Adrenal gland (tissue), 12 donors: ENCODE measurements around the gene CPXM2. TPM values are rescaled to one million over a fixed set of nuclear protein-coding genes. Genes with fewer than 3 reads are reported as not detected.

Experiments
- DNase-seq, 7 donors: peaks; one replicate each; pipeline ENCODE4 v3.0.0-alpha.2; 2019 to 2020
- H3K27ac ChIP-seq, 5 donors: fragments of 200-600 bp; sonication (generic) in 4 of 5; 1 replicate in 3 of 5; 2 replicates in 2 of 5; pipeline versions ENCODE4 v1.5.1 to v1.8.0; 2016 to 2020; ENCODE audit warnings: mild to moderate bottlenecking in 1 of 5
- H3K27me3 ChIP-seq: fragments of 200-600 bp; 2 replicates; pipeline ENCODE4 v1.8.0; 2021
- H3K36me3 ChIP-seq, 2 donors: fragments of 200-600 bp; replicated peaks in 1 of 2; 1 replicate in 1 of 2; 2 replicates in 1 of 2; pipeline versions ENCODE4 v1.5.1 to v1.8.0; 2018 to 2022
- H3K4me1 ChIP-seq, 2 donors: fragments of 200-600 bp; replicated peaks in 1 of 2; 1 replicate in 1 of 2; 2 replicates in 1 of 2; pipeline versions ENCODE4 v1.5.1 to v1.8.0; 2018 to 2021
- H3K4me3 ChIP-seq, 4 donors: fragments of 200-600 bp; sonication (generic) in 3 of 4; one replicate each; pipeline ENCODE4 v1.5.1; 2016 to 2018
- H3K9me3 ChIP-seq, 3 donors: fragments of 200-600 bp; sonication (generic) in 1 of 3; replicated peaks in 1 of 3; 1 replicate in 2 of 3; 2 replicates in 1 of 3; pipeline versions ENCODE4 v1.5.1 to v1.8.0; 2016 to 2021
- CTCF ChIP-seq, 6 experiments: fragments of 450-650 bp in 4 of 6; fragments of 200-600 bp in 2 of 6; sonication (generic) in 1 of 6; IDR thresholded peaks; 1 replicate in 5 of 6; 2 replicates in 1 of 6; pipeline versions ENCODE4 v1.5.1 to v1.8.0; 2016 to 2021; ENCODE audit warnings: antibody characterized with exemption in 6 of 6, mild to moderate bottlenecking in 2 of 6, moderate library complexity in 1 of 6
- POLR2A ChIP-seq, 2 donors: fragments of 450-650 bp; IDR thresholded peaks; one replicate each; pipeline ENCODE4 v1.6.1; 2017; ENCODE audit warnings: antibody characterized with exemption in 2 of 2, mild to moderate bottlenecking in 2 of 2, moderate library complexity in 1 of 2
- WGBS, 4 donors: extraction: QIAGEN DNeasy Blood & Tissue Kit in 2 of 4; methylation state at CpG; one replicate each; pipeline versions ENCODE4 v1.1.5 to v1.1.7; 2013 to 2017; 5-methylcytosine and 5-hydroxymethylcytosine counted together
- intact Hi-C, 2 donors: fragments of 100-400 bp; cut with DNase I; formaldehyde crosslinking; loops; one replicate each; pipeline versions ENCODE4 v1.14.1 to v1.15.0; 2022 to 2023
- polyA plus RNA-seq, 3 donors: library from polyadenylated mRNA; stranded (reverse); fragments of 200-250 nt in 2 of 3; fragments of 350-450 nt in 1 of 3; fragmentation: Illumina TruSeq in 1 of 3; extraction: RNeasy Lipid Tissue Mini Kit (QIAGEN cat#74804) in 1 of 3; gene quantifications; one replicate each; pipeline ENCODE4 v1.2.3, GENCODE V29; 2013 to 2014
- total RNA-seq, 9 donors: library from RNA; depleted of rRNA in 4 of 9; stranded (reverse); fragments of >200 nt in 4 of 9; fragments of 120-200 nt in 1 of 9; fragmentation: NEBNext Ultra II Directional in 1 of 9; extraction: Animal tissue kit (Norgen Biotek cat#: 25700) in 1 of 9; gene quantifications; one replicate each; pipeline versions ENCODE4 v1.1.0 to v1.2.4, GENCODE V29; 2013 to 2023
- donor health status: healthy with polysubstance abuse.
- donor health status: Bipolar disorder and iron deficiency.
- donor health status: DM: yes; HTN: yes; CAD: no.
- donor health status: DM: no; HTN: no; CAD: no.
- donor health status: DM: no; HTN: no; CAD: no.
- donor health status: DM: yes; HTN: yes; CAD: no.

CPXM2 gene
- total and polyA plus RNA-seq, 12 donors: 0.17 to 10.8 (median 4.3) TPM

- H3K4me3 ChIP-seq: no peak overlapping the region
- no peaks in the 10 kb centered on the region for H3K4me1 ChIP-seq
- H3K9me3 ChIP-seq: no peaks in the 10 kb centered on the region
- no peaks in the 10 kb centered on the region for H3K27me3 ChIP-seq
- intact Hi-C loops: no loop called here
- no peaks in the 10 kb centered on the region for H3K36me3 ChIP-seq
- 85 to 91% (median 88%) methylated on average over 6 of the region's 6 CpGs for WGBS, 4 donors
- TF ChIP-seq POLR2A (IDR thresholded peaks at IDR 0.05) (no peak), CTCF (IDR thresholded peaks at IDR 0.05) (no peak)
- no peak overlapping the region for H3K27ac ChIP-seq
- no peak for DNase-seq
These were observed 53.9 kb downstream of the CPXM2 start for GRCh38 chr10:123837756-123838155.

DNA sequence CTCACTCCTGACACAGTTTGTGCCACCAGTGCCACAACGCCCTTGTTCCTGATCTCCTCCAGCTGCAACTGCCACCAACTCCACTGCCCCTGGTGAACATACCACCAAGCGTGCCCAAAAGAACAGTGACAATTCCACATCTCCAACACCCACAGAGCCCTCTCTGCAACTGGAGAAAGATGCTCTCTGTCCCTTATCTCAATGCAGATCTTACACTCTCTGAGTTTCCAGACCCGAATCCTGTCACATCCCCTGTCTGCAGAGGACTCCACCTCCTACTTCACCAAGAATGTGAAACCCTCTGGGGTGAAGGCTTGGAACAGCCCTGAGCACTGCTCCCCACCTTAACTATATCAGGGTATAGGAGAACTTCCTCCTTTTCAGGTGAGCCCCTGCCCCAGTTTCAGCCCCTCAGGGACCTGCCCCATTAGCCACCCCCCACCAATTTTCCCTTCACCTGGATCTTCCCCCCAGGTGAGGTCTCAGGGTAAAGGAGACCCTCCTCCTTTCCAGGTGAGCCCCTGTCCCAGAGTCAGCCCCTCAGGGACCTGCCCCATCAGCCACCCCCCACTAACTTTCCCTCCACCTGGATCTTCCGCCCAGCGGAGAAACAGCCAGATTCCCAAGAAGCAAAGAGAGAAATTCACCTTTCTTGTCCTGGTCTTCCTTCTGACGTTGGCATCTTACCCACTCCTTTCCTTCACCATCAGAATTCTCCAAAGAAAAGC lies 55.0 kb downstream of the CPXM2 start:
- H3K4me1 ChIP-seq: no peaks in the 10 kb centered on the region
- no peaks in the 10 kb centered on the region for H3K36me3 ChIP-seq
- TF ChIP-seq CTCF (IDR thresholded peaks at IDR 0.05) (no peak), POLR2A (IDR thresholded peaks at IDR 0.05) (no peak)
- H3K27ac ChIP-seq: no peak overlapping the region
- no peaks in the 10 kb centered on the region for H3K27me3 ChIP-seq
- DNase-seq: no peak
- H3K4me3 ChIP-seq: no peak overlapping the region
- no peaks in the 10 kb centered on the region for H3K9me3 ChIP-seq
- intact Hi-C loops: no loop called here
- WGBS, 4 donors: 57 to 76% (median 69%) methylated on average over 6 of the region's 6 CpGs

GRCh38 chr10:123835575-123835974 lies 56.0 kb downstream of the CPXM2 start:
- TF ChIP-seq POLR2A (IDR thresholded peaks at IDR 0.05) (no peak), CTCF (IDR thresholded peaks at IDR 0.05) (no peak)
- Histone ChIP-seq H3K4me1 (no peaks in the 10 kb centered on the region), H3K27ac (no peak overlapping the region), H3K4me3 (no peak overlapping the region), H3K36me3 (no peaks in the 10 kb centered on the region), H3K9me3 (no peaks in the 10 kb centered on the region), H3K27me3 (no peaks in the 10 kb centered on the region)
- 39 to 54% (median 48%) methylated on average over 5 of the region's 5 CpGs for WGBS, 4 donors
- DNase-seq: no peak
- intact Hi-C loops: no loop called here

GRCh38 chr10:123833170-123833850 lies 58.3 kb downstream of the CPXM2 start:
- TF ChIP-seq POLR2A (IDR thresholded peaks at IDR 0.05) (no peak), CTCF (IDR thresholded peaks at IDR 0.05) (no peak)
- H3K4me1 ChIP-seq: no peaks in the 10 kb centered on the region
- no peak for DNase-seq
- H3K36me3 ChIP-seq: no peaks in the 10 kb centered on the region
- H3K4me3 ChIP-seq: no peak overlapping the region
- no peaks in the 10 kb centered on the region for H3K9me3 ChIP-seq
- H3K27me3 ChIP-seq: no peaks in the 10 kb centered on the region
- intact Hi-C loops: no loop called here
- WGBS, 4 donors: 83 to 86% (median 86%) methylated on average over 10 of the region's 10 CpGs
- no peak overlapping the region for H3K27ac ChIP-seq
